VCaP (cell line): ENCODE results near the gene PEAK1.
A peak's percentile ranks its signal among the peaks of the same experiment; 100 is the strongest.

Experiments used
- H3K27ac ChIP-seq: fragments of 450-650 bp; 2 replicates; pipeline ENCODE4 v1.5.1; 2017
- CTCF ChIP-seq: fragments of 450-650 bp; conservative IDR thresholded peaks from 2 replicates; pipeline ENCODE4 v1.5.1; 2017; ENCODE audit warnings: mild to moderate bottlenecking, moderate library complexity

PEAK1 gene

DNA sequence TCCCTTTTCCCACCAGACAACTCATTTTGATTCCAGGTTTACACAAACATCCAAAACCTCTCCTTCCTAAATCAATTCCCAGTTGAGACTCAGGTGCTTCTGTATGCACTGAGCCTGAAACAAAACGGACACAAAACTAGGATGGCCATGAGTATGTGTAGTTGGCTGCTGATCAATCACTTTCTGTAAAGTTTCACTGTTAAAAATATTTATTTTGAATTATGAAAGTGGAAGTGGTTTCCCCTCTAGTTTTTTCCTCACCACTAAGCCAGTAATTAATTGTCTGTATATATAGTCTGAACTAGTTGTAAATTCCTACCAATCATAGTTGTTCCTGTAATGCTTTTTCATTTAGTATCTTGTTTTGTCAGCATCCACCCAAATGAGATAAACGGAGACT is 297.3 kb downstream of the PEAK1 start:
- no peak overlapping the region for H3K27ac ChIP-seq
- no peak for TF ChIP-seq CTCF

DNA sequence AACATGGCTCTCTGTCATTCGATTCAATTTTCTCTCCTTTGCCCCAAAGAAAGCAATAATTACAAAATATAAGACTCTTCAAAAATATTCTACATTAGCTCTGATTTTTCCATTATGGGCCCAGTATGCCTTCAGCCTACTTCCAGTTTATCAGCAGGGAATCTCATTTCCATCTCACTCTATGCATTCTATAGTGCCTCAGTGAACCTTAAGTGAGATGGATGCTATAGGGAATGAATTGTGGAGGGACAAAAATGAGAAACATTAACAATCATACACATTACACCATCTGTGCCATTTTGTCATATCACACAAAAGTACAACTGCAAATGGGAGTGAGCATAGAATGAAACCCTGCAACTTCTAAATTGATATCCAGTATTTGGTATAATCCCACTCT is 298.3 kb downstream of the PEAK1 start:
- TF ChIP-seq CTCF = no peak
- no peak overlapping the region for H3K27ac ChIP-seq

GRCh38 chr15:77120576-77120975 is 299.3 kb downstream of the PEAK1 start:
- TF ChIP-seq CTCF = no peak
- no peak overlapping the region for H3K27ac ChIP-seq

GRCh38 chr15:77119446-77119845 is 300.5 kb downstream of the PEAK1 start:
- TF ChIP-seq CTCF = no peak
- H3K27ac ChIP-seq = no peak overlapping the region

DNA sequence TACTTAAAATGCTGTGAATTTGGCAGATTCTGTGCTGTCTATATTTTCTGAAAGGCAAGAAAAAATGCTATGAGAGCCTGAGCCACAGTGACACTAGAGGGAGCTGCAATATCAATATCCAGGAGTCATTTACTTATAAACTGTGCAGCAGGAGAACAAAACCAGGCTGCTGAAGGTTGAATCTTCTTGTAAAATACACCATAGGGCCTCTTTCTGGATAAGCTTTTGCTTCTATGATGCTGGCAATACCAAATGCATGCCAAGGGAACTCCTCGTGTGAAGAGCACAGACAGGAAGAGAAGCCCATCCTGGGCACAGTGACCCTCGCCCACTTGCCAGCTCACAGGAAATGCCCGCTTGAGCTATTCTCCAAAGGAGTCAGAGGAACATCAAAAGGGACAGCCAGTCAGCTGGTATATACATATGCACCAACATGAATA is 301.0 kb downstream of the PEAK1 start:
- peak; percentile 98 for TF ChIP-seq CTCF
- H3K27ac ChIP-seq = no peak overlapping the region

- TF ChIP-seq CTCF = no peak
- H3K27ac ChIP-seq = no peak overlapping the region
These were observed 304.7 kb downstream of the PEAK1 start for GRCh38 chr15:77115179-77115578.

GRCh38 chr15:77112838-77113504 is 306.9 kb downstream of the PEAK1 start:
- TF ChIP-seq CTCF = no peak
- no peak overlapping the region for H3K27ac ChIP-seq
